CMK (cell line): Measurements from ENCODE around the gene COX14.
"Not testable (repeated sequence)": the region's sequence is repeated elsewhere in the genome, so short reads cannot be mapped to it uniquely, and the experiment has no call there.

Experiments used
- DNase-seq: peaks from one replicate; pipeline ENCODE4 v3.0.0-alpha.2; 2010; ENCODE audit warnings: low read depth

Gene COX14

DNA sequence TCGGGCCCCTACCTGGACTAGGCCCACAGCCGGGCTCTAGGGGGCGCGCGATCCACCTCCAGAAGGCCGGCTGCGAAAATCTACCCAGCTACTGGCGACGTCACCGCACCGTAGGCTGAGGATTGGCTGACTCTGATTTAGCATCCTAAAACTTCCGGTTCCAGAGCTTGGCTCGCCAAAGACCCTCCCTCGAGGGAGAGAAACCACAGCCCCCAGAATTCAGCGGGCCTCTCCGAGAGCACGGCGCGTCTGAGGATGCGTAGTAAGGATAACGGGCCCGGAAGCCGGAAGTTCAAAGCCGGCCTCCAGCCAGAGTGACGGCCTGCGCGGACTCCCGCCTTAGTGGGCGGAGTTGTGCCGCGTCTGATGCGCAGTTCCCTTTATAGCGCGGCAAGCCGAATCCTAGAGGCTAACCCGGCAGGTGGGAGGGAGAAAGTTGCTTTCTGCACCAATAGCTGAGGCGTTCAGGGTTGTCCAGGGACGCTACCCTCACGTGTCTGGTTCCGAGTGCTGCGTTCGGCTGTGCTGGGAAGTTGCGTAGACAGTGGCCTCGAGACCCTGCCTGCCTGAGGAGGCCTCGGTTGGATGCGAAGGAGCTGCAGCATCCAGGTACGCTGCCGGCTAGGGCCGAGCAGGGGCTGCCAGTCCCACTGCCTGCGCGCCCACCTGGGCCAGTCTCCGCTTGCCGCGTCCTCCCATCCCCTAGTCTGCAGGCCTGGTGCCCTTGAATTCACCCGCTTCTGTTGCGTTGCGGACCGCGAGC lies at the start of gene COX14:
TSS of gene COX14 (plus strand) at position 544 of the 763 bp plus-strand sequence. CDS start 7,808 bp downstream, outside the sequence.
- peak; percentile 96 for DNase-seq

DNA sequence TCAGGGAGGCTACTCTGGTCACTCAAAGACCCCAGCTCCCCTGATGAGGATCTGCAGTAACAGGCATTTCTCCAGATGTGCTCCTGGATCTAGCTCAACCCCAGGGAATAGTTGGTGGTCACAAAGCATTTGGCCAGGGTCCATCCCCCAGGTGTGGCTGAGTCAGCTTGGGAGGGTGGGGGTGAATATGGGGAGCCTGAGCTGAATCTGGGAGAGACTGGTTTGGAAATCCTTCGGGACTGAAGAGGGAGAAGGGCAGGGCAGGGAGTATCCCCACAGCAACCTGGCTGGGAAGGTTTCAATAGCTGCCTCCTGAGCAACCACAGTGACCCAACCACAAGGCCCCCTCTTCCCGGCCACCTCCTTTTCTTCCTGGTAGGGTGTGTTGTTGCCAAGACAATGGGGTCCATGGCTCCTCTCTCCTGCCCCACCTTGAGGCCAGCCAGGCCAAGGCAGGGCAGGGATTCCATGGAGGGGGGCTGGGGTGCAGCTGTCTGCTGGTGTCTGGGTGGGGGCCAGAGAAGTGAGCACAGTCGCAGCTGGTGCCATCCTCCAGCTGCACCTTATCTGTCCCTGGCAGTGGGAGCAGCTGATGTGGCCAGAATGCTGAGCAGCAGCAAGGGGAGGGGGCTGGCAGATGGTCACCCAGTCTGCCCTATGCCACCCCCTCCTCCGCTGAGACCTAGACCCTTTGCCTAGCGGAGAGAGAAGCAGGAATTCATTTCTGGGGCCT lies 49.1 kb upstream of the COX14 start:
- no peak for DNase-seq

DNA sequence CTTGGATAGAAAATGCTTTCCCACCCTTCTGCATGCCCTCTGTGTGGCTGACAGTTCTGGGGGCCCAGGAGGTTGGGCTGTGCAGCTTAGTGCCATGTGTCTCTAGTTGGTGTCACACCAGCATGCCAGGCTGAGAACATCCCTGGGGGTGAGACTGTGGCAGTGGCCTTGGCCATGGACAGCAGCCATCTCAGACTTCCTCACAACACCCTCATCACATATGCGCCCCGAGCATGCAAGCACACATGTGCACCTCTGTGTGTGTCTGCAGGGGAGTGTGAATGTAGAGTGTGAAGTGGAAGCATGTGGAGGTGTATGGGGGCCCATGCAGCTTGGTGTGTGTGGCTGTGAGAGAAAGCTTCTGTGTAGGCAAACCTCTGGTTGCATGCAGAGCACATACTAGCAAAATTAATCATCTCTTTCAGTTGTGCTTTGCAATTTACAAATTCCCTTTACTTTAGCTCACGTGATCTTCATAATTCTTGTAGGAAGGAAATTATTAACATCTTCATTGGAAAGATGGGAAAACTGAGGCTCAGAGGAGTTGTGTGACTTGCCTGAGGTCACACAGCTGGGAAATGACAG lies 46.2 kb upstream of the COX14 start:
- no peak for DNase-seq

DNA sequence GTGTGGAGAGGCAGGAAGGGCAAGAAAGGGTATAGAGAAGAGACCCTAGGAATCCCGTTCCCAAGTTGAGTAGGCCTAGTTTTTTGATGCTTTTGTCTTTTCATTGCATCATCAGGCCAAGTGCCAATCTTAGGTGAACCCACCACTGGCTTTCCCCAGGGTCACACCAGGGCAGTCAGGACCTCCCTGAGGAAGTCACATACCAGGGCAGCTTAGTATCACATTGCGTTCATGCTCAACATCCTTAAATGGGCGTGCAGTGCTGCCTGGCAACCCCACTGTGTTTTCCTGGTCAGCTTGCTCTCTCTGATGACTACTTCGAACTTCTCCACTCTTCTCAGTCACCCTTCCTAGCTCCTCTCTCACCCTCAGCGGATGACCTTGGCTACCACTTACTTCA lies 45.6 kb upstream of the COX14 start:
- no peak for DNase-seq

DNA sequence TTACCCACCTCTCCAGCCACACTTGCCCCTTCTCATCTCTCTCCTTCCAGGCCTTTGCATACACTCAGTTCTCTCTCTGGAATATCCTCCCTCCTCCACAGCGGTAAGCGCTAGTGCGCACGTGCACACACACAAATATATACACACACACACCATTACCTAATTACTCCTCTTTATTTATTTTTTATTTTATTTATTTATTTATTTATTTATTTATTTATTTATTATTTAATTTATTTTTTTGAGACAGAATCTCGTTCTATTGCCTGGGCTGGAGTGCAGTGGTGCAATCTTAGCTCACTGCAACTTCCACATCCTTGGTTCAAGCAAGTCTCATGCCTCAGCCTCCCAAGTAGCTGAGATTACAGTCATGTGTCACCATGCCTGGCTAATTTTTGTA lies 43.0 kb upstream of the COX14 start:
- no peak for DNase-seq

DNA sequence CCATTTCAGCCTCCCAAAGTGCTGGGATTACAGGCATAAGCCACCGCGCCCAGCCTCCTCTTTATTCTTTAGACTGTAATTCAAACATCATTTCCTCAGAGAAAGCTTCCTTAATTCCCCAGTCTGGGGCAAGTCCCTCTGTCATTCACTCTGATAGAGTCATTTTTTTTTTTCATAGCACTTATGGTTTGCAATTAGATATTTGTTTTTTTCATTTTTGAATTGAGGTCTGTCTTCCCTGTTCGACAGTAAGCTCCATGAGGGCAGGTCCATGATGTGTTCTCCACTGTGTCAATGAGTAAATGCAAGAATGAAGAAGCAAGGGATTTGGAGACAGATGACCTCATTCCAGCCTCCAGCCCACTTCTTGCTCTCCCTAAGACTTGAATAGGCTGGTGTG lies 42.5 kb upstream of the COX14 start:
- no peak for DNase-seq

DNA sequence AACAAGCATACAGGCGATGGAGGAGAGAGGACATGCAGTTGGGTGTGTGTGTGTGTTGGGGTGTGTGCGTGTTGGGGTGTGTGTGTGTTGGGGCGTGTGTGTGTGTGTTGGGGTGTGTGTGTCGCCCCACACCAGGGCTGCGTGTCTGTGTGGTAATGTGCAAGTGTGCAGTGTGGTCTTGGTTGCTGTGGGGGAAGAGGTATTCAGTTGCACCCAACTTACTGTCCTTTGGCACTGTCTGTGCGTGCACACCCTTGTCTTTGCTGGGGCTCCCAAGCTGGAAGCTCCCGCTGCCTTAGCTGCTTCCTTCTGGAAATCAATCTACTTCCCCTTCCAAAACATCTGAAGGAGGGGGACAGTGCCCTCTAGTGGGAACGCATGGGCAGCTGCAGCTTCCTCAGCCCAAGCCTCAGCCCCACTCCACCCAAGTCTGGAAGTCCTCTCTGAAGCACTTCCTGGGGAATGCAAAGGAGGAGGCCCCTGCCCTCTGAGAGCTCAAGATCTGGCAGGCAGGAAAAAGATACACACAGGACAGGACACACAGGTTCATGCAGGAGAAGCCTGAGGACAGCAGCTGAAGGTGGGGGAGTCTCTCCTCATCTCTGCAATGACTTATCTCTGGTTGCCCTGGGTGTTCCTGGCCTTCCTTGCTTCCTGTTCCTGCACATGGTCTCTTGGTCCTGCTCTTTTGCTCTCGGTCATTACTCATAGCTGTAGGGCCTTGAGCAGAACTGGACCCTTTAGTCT lies 41.5 kb upstream of the COX14 start:
- peak; percentile 83 for DNase-seq

DNA sequence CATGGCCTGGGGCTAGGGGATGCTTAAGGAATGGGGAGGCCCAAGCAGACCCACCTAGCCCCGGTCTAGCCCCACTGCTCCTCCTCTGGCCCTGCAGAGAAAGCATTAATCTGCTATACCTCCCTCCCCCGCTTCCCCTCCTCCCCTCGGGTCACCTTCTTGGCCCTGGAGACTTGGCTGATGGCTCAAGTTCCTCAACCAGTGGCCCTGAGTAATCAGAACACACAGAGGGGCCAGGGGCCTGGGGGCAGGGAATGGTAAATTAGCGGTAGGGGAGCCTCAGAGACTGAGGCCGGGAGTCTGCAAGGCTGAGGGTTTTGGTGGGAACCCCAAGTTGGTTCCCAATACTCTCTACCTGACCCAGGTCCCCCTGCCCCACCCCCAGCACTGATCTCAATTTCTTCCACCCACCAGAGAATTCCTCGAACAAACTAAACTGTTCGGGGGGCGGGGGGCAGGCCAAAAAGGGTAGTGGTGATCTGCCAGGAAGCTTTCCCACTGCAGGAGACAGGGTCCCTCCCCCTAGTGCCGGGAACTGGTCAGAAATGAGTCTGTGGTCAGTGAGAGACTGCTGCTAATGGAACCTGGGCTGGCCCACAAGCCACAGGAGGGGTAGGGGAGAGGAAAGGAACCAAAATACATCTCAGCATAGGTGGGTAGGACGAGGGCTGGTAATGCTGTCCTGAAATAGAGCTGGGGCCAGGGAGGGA lies 39.7 kb upstream of the COX14 start:
- no peak for DNase-seq

DNA sequence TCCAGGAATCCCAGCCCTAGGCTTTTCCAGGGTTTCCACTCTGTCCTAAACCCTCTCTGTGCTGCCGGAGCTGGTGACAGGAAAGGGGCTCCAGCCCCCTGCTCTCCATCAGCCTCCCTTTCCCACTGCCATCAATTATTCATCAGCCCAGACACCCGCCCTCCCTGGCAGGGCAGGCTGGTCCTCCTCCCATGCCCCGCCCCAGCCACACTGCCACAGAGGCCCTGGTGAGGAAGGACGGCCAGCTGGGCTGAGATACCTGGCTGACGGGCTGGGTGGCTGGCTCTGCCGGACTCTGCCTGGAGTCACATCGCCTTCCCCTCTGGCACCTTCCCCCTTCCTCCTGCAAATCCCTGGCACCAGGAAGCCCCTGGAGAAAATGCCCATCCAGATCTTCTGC lies 38.8 kb upstream of the COX14 start:
- no peak for DNase-seq

DNA sequence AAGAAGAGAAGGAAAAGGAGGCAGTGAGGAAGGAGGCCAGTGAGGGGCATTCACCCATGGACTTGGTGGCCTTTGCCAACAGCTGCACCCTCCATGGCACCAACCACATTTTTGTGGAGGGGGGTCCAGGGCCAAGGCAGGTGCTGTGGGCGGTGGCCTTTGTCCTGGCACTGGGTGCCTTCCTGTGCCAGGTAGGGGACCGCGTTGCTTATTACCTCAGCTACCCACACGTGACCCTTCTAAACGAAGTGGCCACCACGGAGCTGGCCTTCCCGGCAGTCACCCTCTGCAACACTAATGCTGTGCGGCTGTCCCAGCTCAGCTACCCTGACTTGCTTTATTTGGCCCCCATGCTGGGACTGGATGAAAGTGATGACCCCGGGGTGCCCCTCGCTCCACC lies 38.3 kb upstream of the COX14 start:
- no peak for DNase-seq

DNA sequence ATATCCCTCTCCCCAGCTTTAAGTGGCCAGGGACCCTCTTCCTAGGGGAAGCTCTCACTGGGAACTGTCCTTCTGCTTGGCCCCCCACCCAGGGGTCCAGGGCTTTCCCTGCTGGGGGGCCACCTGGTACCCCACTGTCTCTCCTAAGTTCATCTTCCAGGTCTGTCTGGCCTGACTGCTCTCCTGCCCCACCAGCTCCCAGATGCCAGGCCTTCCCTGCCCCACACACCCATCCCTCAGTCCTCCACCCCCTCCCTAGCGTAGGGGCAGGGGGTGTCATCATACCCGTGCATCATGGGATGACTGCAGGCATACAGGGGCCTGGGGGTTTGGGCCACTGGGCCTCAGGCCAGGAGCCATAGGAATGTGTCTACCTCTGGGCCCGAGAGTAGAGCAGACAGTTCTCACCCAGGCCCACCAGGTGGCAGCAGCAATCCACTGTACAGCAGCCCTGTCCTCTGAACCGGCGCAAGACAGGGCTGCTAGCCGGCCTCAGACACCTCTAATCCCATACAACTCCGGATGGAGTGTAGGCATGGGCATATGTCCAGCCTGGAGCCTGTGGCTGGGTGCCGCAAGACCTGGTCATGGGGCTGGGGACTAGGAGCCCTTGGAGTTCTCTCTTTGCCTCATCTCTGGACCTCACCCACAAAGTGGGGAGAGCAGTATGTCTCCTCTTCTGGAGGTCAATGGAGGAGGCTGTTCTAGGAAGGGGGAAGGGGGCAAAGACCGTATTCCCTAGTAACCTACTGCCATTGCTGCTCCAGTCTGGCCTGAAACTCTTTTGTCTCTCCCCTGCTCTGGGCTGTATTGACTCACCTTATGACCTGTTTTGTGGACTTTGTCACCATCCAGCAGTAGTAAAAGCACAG lies 36.9 kb upstream of the COX14 start:
- peak; percentile 64 for DNase-seq

DNA sequence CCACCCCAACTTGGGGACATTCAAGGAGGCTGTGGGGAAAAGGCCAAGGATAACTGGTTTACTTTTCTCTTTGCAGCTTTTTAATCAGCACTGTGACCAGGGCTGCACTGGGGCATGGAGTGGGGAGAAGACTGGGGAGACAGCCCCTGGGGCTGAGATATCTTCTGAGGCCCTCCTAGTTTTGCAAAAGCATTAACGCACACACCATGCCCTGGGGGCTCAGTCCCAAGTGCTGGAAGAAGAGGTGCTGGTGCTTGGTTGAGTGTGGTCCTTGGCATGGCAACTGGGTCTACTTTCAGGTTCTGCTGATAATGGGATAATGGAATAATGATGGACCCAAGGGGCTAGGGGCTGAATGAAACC lies 36.2 kb upstream of the COX14 start:
- DNase-seq: no peak

DNA sequence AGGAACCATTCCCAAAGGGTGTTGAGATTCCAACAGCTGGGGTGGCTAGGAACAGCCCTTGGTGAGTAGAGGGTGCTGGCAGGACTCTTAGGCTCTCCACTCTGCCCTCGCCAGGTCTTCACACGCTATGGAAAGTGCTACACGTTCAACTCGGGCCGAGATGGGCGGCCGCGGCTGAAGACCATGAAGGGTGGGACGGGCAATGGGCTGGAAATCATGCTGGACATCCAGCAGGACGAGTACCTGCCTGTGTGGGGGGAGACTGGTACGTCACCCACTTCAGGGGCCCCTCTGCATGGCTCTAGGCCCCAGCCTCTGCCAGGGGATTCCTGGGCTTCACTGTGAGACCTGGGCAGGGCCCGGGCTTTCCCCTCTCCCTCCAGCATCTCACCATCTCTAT lies 34.9 kb upstream of the COX14 start:
- DNase-seq: no peak

DNA sequence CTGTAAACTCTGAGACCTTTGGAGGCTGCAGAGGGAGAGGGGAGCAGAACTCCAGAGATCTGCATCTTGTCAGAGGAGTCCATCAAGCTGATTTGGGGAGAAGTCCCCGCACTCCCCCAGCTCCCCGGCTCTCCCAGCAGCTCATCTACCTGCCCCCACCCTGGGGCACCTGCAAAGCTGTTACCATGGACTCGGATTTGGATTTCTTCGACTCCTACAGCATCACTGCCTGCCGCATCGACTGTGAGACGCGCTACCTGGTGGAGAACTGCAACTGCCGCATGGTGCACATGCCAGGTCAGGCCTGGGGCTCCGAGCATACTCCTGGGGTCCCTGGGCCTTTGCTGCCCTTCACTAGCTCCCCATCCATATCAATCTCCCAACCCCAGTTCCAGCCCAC lies 33.8 kb upstream of the COX14 start:
- DNase-seq: no peak

DNA sequence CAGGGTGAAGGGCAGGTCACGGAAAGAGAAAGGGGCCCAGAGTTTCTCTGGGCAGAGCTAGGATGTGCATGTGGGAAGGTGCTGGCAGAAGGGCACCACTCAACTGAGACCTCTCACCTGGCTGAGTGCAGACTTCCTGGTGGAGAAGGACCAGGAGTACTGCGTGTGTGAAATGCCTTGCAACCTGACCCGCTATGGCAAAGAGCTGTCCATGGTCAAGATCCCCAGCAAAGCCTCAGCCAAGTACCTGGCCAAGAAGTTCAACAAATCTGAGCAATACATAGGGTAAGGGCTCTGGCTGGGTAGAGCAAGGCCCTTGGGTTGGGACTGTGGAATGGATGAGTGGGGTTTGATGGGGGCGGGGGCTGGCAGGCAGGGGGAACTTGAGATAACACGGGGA lies 32.3 kb upstream of the COX14 start:
- no peak for DNase-seq

DNA sequence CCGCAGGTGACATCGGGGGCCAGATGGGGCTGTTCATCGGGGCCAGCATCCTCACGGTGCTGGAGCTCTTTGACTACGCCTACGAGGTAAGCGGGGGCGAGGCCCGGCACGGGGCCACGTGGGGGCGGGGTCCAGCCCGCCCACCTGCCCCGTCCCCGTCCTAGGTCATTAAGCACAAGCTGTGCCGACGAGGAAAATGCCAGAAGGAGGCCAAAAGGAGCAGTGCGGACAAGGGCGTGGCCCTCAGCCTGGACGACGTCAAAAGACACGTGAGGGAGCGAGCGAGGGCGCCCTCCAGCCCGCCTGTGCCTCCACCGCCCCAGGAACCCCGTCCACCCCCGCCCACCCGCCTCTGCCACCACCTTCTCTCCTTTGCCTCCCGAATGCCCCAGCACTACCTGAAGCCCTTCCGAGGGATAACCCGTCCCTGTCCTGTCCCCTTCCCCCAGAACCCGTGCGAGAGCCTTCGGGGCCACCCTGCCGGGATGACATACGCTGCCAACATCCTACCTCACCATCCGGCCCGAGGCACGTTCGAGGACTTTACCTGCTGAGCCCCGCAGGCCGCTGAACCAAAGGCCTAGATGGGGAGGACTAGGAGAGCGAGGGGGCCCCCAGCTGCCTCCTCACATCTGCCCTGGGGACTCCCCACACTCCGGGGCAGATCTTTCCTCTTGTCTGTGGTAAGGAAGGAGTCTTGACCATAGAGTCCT lies 30.8 kb upstream of the COX14 start:
- DNase-seq: no peak

DNA sequence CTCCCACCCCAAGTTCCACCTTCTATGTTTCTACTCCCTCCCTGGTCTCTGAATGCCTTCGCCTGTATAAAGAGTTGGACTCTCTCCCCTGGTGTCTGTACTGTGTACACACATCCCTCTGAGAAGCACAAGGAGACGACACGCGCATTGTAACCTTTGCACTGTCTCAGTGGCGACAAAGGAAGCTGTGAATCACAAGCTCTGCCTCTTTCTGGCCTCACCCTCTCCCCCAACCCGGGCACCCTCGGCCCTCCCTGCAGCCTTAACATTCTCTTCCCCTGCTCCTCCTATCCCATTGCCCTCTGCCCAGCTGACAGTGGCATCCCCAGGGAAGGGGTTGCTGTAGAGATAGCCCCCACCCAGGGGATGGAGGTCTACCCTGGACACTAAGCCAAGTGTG lies 29.4 kb upstream of the COX14 start:
- no peak for DNase-seq

DNA sequence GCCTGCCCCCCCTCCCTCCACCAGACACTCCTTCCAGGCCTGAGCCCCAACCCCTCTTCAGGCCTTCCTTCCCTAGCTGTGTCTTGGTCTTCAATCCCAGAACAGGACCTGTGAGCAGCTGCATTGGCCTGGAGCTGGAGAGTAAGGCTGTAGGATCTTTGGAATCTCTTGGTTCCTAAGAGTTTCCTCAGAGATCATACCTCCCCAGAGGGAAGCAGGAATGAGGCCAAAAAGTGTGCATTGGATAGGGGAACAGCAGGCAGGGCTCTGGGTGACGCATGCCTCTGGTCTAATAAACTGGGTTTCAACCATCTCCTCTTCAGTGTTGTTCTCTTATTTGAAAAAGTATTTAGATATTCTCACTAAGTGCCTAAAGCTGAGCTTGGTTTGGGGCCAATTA lies 28.7 kb upstream of the COX14 start:
- no peak for DNase-seq

DNA sequence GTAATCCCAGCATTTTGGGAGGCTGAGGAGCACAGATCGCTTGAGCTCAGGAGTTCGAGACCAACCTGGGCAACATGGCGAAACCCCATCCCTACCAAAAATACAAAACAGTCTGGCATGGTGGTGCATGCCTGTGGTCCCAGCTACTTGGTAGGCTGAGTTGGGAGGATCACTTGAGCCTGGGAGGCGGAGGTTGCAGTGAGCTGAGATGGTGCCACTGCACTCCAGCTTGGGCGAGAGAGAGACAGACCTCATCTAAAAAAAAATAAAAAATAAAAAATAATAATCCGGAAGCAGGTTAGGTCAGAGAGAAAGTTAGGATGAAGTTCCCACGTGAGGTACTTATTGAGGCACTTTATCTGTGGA lies 27.6 kb upstream of the COX14 start:
- DNase-seq: not testable (repeated sequence)
